GM12864 (cell line): ENCODE results near the gene PGK2.

ENCODE experiments used
- DNase-seq: peaks from one replicate; pipeline ENCODE4 v3.0.0-alpha.2; 2011; ENCODE audit warnings: low read depth
- H3K4me3 ChIP-seq: 2 replicates; pipeline ENCODE4 v1.5.1; 2011; ENCODE audit warnings: mild to moderate bottlenecking, low read depth, low read length, control low read depth
- TF ChIP-seq, protein P1 (sequence below): IDR thresholded peaks from 2 replicates; pipeline ENCODE4 v1.5.1; 2011; ENCODE audit warnings: low read depth, mild to moderate bottlenecking, moderate library complexity, low read length, control low read depth, inconsistent platforms; ENCODE audit errors: missing control alignments

The PGK2 gene

DNA sequence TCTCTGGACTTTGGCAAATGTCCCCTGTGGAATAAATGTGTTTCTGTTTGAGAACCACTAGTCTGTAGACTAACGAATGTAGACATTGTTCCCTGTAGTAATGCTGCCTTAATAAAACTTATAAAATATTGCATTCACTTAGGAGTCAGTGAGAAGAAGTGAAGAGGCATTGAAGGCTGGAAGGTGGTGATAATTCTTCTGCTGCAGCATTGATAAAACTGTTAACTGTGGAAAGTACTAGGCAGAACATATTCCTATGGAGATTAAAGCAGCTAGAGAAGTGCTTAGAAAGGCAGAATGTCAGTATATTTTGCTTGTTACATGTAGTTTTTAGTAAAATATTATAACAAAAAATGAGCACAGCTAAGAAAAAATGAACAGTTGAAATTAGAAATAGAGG lies 4.8 kb downstream of the PGK2 start:
- TF ChIP-seq, protein P1, sequence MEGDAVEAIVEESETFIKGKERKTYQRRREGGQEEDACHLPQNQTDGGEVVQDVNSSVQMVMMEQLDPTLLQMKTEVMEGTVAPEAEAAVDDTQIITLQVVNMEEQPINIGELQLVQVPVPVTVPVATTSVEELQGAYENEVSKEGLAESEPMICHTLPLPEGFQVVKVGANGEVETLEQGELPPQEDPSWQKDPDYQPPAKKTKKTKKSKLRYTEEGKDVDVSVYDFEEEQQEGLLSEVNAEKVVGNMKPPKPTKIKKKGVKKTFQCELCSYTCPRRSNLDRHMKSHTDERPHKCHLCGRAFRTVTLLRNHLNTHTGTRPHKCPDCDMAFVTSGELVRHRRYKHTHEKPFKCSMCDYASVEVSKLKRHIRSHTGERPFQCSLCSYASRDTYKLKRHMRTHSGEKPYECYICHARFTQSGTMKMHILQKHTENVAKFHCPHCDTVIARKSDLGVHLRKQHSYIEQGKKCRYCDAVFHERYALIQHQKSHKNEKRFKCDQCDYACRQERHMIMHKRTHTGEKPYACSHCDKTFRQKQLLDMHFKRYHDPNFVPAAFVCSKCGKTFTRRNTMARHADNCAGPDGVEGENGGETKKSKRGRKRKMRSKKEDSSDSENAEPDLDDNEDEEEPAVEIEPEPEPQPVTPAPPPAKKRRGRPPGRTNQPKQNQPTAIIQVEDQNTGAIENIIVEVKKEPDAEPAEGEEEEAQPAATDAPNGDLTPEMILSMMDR, result no peak
- DNase-seq, result no peak
- H3K4me3 ChIP-seq, result no peak overlapping the region

DNA sequence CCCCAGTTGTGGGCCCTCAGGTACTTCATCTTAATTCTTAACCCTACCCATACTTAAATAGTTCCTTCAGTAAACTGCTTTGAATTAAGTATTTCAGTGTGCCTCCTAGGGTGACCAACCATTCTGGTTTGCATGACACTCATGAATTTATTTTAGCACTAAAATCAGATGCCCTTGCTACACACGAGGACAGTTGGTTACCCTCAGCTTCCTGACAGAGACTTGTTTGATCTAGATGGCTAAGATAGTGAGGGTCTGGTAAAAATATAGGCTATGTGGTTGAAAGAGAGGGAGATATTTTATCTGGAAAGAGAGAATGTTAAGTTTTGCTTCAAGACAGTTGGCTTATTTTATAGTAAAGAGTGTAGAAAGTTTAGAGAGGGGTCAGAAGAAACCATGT lies 10.6 kb downstream of the PGK2 start:
- TF ChIP-seq, protein P1, result no peak
- H3K4me3 ChIP-seq, result no peak overlapping the region
- no peak for DNase-seq

DNA sequence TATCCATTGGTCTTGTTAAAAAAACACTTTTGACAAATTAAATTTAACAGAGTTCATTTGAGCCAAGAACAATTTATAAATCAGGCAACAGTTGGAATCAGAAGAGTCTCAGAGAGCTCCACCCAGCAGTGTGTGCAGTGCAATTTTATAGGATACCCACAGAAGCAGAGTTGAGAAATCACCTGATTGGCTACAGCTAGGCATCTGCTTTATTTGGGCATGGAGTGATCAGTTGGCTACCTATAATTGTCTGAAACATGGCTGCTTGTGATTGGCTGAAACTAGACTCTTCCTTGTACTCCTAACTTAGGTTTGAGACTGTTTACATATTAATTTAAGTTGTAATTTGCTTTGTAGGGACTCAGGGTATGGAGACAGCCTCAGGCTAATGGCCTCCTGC lies 12.0 kb downstream of the PGK2 start:
- no peak for DNase-seq
- no peak overlapping the region for H3K4me3 ChIP-seq
- TF ChIP-seq, protein P1, result no peak

DNA sequence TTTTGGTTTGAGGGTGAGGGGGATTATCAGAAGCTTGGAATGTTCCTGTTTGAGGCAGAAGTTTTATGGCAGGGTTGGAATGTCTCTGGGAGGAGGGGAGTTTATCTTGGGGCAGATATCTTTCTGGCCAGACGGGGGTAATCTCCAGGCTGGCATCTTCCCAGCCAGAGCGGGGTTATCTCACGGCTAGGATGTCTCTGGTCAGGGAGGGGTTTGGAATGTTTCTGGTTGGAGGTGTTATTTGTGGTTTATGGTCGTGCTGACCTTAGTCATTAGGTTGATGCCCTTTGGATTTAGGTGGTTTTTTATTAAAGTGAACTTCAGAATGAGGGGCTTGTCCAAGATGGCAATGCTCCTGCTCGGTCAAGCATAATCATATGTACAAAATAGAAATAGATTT lies 14.8 kb downstream of the PGK2 start:
- DNase-seq, result no peak
- TF ChIP-seq, protein P1, result no peak
- no peak overlapping the region for H3K4me3 ChIP-seq

DNA sequence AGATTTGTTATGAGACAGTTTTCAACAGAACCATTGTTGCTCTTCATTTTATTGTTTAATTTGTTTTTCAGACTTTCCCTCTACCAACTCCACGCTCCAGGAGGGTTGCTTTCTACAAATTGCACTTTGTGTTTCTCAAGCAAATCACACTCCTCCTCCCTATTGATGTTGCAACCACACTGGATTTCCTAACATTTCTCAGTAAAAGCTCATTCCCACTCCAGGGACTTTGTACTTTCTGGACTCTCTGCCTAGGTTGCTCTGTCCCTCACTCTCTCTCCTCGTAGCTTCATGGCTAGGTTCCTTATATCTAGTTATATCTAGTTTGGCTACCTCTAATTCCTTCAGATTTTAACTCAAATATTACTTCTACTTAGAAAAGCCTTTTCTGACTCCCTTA lies 20.3 kb downstream of the PGK2 start:
- TF ChIP-seq, protein P1, result no peak
- no peak overlapping the region for H3K4me3 ChIP-seq
- DNase-seq, result no peak

DNA sequence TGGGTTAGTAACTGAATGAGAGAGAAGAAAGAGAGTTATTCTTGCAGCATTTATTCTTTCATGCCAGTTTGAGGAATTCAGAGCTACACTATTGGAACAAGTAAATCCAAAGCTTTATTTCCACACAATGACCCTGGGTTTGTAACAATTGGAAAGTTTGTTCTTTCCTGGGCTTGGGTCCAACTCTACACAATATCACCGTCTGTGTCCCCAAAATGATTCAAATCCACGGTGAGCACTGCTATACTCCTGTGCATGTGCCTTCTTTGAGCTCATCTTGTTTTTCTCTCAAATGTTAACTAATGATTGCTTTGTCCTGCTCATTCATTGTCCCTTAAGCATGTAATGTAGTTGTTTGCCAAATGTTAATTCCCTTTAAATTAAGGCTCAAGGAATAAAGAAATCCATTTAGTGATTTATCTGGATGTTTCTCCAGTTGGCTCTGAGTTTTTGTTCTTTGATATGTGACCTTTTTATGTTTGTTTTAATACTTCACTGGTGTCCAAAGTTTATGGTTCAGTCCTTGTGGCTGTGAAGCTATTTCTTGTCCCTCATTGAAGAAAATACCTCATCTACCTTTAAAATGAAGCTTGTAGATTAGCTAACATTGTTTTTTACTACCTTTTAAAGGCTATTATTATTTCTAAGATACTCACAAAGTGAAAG lies 22.4 kb downstream of the PGK2 start:
- no peak for DNase-seq
- no peak overlapping the region for H3K4me3 ChIP-seq
- TF ChIP-seq, protein P1, result no peak

DNA sequence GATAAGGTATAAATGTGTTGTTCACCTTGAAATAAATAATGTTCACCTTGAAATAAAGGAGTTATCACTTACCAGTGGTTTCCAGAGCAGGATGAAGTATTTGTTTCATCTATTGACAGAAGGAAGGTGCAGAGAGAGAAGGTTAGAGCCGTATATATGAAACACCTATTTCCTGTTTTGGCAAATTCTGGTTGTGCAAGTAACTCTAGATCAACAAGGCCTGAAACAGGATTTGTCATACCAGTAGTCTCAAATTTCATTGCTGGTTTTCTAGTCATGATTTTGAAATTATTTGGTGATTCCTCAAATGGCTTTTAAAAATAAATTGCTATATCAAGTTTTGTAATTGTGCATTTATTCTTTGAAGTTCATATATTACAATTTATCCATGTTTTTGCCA lies 42.8 kb downstream of the PGK2 start, which contains the start of gene CRISP3:
CRISP3 (minus strand) TSS at position 130 of the 400 bp plus-strand sequence; CDS start at position 109, 21 bp downstream.
- TF ChIP-seq, protein P1, result no peak
- no peak within 1 kb of the TSS for H3K4me3 ChIP-seq
- DNase-seq, result no peak
